Fibroblast of the aortic adventitia (primary cell): Measurements from ENCODE around the gene ATG13. TPM values are rescaled to one million over a fixed set of nuclear protein-coding genes. Genes with fewer than 3 reads are reported as not detected.

Experiments used
- DNase-seq: peaks from one replicate; pipeline ENCODE4 v3.0.0-alpha.2; 2010; ENCODE audit warnings: low read depth
- H3K4me3 ChIP-seq: 2 replicates; pipeline ENCODE4 v1.5.1; 2011; ENCODE audit warnings: low read depth, mild to moderate bottlenecking, control low read depth, low read length, moderate library complexity
- CTCF ChIP-seq: IDR thresholded peaks from 2 replicates; pipeline ENCODE4 v1.5.1; 2011; ENCODE audit warnings: mild to moderate bottlenecking, low read length, control low read depth, inconsistent platforms; ENCODE audit not compliant: insufficient read depth
- total RNA-seq: library from RNA; depleted of rRNA; stranded (reverse); fragments of >200 nt; gene quantifications from 2 replicates; pipeline ENCODE4 v1.2.3, GENCODE V29; 2012; ENCODE audit warnings: low replicate concordance

The ATG13 gene
- total RNA-seq, 1 donor, result 58.8 TPM

GRCh38 chr11:46588915-46589314 is 28.4 kb upstream of the ATG13 start:
- no peak overlapping the region for H3K4me3 ChIP-seq
- TF ChIP-seq CTCF, result no peak
- DNase-seq, result no peak

- DNase-seq, result no peak
- TF ChIP-seq CTCF, result no peak
- H3K4me3 ChIP-seq, result peak overlapping the region; percentile 25
Measured at GRCh38 chr11:46590740-46591605, 26.4 kb upstream of the ATG13 start.

- DNase-seq, result peak; percentile 93
- TF ChIP-seq CTCF, result no peak
- H3K4me3 ChIP-seq, result peak within 1 kb of the TSS; percentile 93
Measured at GRCh38 chr11:46593550-46594373, 23.6 kb upstream of the ATG13 start, which contains the start of gene AMBRA1. TSS of gene AMBRA1 (minus strand) at chr11:46594023. CDS start at chr11:46548380, 45,643 bp downstream.

- peak overlapping the region; percentile 93 for H3K4me3 ChIP-seq
- TF ChIP-seq CTCF, result no peak
- DNase-seq, result no peak
Measured at GRCh38 chr11:46594374-46594700, 23.0 kb upstream of the ATG13 start.

DNA sequence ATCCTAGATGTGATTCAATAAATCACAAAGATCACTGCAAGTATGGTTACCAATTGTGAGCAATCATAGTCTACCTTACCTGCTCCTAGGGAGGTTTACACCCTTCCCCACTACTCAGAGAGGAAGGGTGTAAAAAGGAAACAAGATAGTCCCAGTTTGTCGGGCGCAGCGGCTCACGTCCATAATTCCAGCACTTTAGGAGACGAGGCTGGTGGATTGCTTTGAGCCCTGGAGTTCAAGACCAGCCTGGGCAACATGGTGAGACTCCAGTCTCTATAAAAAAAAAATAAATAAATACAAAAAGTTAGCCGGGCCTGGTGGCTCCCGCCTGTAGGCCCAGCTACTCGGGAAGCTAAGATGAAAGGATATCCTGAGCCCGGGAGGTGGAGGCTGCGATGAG is 22.6 kb upstream of the ATG13 start:
- no peak overlapping the region for H3K4me3 ChIP-seq
- no peak for DNase-seq
- no peak for TF ChIP-seq CTCF

DNA sequence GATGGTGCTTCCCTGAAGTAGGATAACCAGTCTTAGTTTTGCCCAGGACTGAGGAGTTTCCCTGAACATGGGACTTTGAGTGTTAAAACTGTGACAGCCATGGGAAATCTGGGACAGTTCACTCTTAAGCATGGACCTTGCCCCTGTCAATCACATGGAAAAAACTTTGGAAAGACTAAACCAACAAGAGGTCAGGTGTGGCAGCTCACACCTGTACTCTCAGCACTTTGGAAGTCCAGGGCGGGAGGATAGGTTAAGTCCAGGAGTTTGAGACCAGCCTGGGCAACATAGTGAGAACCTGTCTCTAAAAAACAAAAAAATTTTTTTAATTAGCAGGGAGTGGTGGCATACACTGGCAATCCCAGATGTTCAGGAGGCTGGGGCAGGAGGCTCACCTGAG is 20.2 kb upstream of the ATG13 start:
- H3K4me3 ChIP-seq, result no peak overlapping the region
- no peak for TF ChIP-seq CTCF

More for the DNA sequence above, 20.2 kb upstream of the ATG13 start:
- DNase-seq, result no peak
